ENCODE results near the gene EIF3L.

Gene EIF3L

DNA sequence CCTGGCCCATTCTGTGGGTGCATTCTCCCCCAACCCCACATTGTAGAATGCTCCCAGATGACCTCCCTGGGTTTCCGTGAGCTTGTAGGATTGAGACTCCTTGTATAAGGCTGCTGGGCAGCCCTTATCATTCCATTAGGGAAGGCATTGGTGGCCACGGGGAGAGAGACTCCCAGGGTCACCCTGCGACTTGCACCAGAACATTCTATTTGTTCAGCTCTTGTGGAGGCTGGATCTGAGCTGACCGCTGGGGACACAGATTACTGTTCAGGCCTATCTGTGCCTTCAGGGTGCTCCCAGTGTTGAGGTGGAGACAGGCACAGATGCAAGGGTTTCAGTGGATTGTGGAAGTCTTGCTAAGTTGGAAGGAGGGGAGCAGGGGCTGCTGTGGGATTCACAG, 74.7 kb downstream of the EIF3L start:
- TF ChIP-seq, protein P1, sequence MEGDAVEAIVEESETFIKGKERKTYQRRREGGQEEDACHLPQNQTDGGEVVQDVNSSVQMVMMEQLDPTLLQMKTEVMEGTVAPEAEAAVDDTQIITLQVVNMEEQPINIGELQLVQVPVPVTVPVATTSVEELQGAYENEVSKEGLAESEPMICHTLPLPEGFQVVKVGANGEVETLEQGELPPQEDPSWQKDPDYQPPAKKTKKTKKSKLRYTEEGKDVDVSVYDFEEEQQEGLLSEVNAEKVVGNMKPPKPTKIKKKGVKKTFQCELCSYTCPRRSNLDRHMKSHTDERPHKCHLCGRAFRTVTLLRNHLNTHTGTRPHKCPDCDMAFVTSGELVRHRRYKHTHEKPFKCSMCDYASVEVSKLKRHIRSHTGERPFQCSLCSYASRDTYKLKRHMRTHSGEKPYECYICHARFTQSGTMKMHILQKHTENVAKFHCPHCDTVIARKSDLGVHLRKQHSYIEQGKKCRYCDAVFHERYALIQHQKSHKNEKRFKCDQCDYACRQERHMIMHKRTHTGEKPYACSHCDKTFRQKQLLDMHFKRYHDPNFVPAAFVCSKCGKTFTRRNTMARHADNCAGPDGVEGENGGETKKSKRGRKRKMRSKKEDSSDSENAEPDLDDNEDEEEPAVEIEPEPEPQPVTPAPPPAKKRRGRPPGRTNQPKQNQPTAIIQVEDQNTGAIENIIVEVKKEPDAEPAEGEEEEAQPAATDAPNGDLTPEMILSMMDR (IDR thresholded peaks at IDR 0.05), result no peak

DNA sequence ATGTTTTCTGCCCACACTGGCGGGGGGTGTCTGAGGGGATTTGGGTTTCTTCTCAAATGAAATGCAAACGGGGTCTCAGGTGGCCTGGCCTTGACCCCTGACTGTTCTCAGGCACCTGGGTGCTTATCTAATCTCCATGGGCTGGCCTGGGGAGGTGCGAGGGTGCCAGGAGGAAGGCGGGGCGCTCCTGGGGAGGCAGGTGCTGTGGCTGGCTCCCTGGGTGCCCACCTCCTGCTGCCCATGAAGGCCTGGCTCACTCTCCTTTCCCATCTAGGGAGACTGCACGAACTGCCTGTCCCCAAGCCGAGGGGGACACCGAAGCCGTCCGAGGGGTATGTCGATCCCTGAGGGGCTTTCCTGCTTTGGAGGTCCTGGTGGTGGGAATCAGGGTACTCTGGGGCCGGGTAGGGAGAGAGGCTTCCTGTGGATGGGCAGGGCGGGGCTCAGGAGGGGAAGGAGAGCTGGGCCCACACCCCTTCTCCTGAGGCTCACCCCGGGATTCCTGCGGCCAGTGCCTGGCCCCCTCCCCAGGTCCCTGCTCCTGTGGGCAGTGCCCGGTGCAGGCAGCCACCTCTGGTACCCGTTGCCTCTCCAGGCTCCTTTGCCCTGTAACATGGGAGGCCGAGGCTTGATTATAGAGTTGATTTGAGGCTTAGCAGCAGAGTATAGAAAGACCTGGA, 75.3 kb downstream of the EIF3L start:
- no peak for DNase-seq
- Histone ChIP-seq H3K4me1 (peaks cover 0 to under 1% (median 0%) of the 10 kb centered on the region in 4 donors), H3K27me3 (no peaks in the 10 kb centered on the region), H3K9me3 (no peaks in the 10 kb centered on the region), H3K4me3 (no peak overlapping the region), H3K27ac (no peak overlapping the region), H3K36me3 (peaks cover 46 to 97% (median 78%) of the 10 kb centered on the region in 3 donors)
- intact Hi-C loops (cut with DNase I; ENCODE audit: low total_unique reads), result no loop called here
- TF ChIP-seq, protein P1 (IDR thresholded peaks at IDR 0.05), result no peak

More for the DNA sequence above, 74.7 kb downstream of the EIF3L start:
- H3K4me1 ChIP-seq, result no peaks in the 10 kb centered on the region
- H3K9me3 ChIP-seq, result no peaks in the 10 kb centered on the region
- no peaks in the 10 kb centered on the region for H3K27me3 ChIP-seq
- peaks cover 52 to 97% (median 78%) of the 10 kb centered on the region in 3 donors for H3K36me3 ChIP-seq
- DNase-seq, result no peak
- H3K4me3 ChIP-seq, result no peak overlapping the region
- intact Hi-C loops (cut with DNase I; ENCODE audit: low total_unique reads), result no loop called here
- H3K27ac ChIP-seq, result no peak overlapping the region

DNA sequence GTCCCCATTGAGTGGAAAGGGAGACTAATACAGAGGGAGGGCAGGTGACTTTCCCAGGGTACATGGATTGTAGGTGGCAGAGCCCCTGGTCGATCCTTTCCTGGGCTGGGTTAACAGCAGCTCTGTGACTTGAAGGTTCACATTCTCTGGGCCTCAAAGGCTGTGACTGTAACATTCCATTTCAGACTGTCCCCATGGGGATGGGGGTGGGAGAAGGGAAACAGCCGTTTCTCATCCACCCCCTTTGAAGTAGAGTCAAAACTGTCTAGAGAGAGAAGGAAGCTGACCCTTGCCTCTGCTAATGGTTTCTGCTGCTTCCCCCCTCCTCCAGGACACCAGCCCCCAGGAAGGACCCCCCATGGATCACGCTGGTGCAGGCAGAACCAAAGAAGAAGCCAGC, 76.1 kb downstream of the EIF3L start:
- DNase-seq, result no peak
- Histone ChIP-seq H3K27me3 (no peaks in the 10 kb centered on the region), H3K36me3 (peaks cover 45 to 97% (median 82%) of the 10 kb centered on the region in 3 donors), H3K4me3 (no peak overlapping the region), H3K9me3 (no peaks in the 10 kb centered on the region), H3K4me1 (peaks cover 0 to 7% (median 2%) of the 10 kb centered on the region in 4 donors), H3K27ac (no peak overlapping the region)
- TF ChIP-seq, protein P1 (IDR thresholded peaks at IDR 0.05), result no peak
- intact Hi-C loops (cut with DNase I; ENCODE audit: low total_unique reads), result no loop called here

DNA sequence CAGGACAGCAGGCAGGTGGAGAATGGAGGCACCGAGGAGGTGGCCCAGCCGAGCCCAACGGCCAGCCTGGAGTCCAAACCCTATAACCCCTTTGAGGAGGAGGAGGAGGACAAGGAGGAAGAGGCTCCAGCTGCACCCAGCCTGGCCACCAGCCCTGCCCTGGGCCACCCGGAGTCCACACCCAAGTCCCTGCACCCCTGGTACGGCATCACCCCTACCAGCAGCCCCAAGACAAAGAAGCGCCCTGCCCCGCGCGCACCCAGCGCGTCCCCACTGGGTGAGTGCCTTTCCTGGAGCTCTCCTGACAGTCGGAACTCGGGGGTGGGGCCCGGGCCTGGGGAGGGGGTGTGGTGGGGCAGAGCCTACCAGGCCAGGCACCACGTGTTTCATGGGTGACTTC, 76.5 kb downstream of the EIF3L start:
- Histone ChIP-seq H3K27ac (no peak overlapping the region), H3K27me3 (no peaks in the 10 kb centered on the region), H3K36me3 (peaks cover 45 to 97% (median 82%) of the 10 kb centered on the region in 3 donors), H3K4me3 (no peak overlapping the region), H3K9me3 (no peaks in the 10 kb centered on the region), H3K4me1 (peaks cover 0 to 9% (median 5%) of the 10 kb centered on the region in 4 donors)
- intact Hi-C loops (cut with DNase I; ENCODE audit: low total_unique reads), result no loop called here
- DNase-seq, result no peak
- TF ChIP-seq, protein P1 (IDR thresholded peaks at IDR 0.05), result no peak

DNA sequence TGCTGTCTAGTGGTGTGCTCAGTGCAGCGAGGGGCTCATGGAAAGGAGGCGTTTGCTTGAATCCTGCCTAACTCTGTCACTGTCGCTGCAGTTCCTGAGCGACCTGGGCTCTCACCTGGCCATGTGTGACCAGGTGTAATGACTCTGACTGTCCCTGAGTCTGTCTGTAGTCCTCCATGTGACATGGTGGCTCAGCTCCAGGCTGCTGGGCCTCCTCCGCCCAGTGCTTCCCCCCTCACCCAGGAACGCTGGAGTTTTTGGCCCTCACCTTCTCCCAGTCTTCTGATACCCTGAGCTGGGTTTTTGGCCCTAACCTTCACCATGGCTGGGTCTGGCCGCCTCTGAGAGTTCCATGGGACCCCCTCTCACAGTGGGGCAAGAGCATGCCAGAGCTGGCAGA, 77.1 kb downstream of the EIF3L start:
- DNase-seq, result no peak
- Histone ChIP-seq H3K9me3 (no peaks in the 10 kb centered on the region), H3K27ac (no peak overlapping the region), H3K4me1 (peaks cover 0 to 9% (median 5%) of the 10 kb centered on the region in 4 donors), H3K27me3 (no peaks in the 10 kb centered on the region), H3K36me3 (peaks cover 45 to 97% (median 79%) of the 10 kb centered on the region in 3 donors), H3K4me3 (no peak overlapping the region)
- intact Hi-C loops (cut with DNase I; ENCODE audit: low total_unique reads), result no loop called here
- TF ChIP-seq, protein P1 (IDR thresholded peaks at IDR 0.05), result no peak
